Suprapubic skin (tissue), 4 donors: ENCODE data around the gene MTA1. TPM values are rescaled to one million over a fixed set of nuclear protein-coding genes. Genes with fewer than 3 reads are reported as not detected.

Source experiments
- DNase-seq, 2 donors: peaks; one replicate each; pipeline ENCODE4 v3.0.0-alpha.2; 2019; ENCODE audit warnings: low spot score in 2 of 2
- H3K27ac ChIP-seq: fragments of 200-600 bp; sonication (generic); one replicate; pipeline ENCODE4 v1.5.1; 2019
- H3K27me3 ChIP-seq: fragments of 200-600 bp; sonication (generic); one replicate; pipeline ENCODE4 v1.5.1; 2019
- H3K36me3 ChIP-seq: fragments of 200-600 bp; sonication (generic); one replicate; pipeline ENCODE4 v1.5.1; 2019
- H3K4me1 ChIP-seq: fragments of 200-600 bp; sonication (generic); one replicate; pipeline ENCODE4 v1.5.1; 2019
- H3K4me3 ChIP-seq: fragments of 200-600 bp; sonication (generic); one replicate; pipeline ENCODE4 v1.5.1; 2019; ENCODE audit warnings: mild to moderate bottlenecking
- H3K9me3 ChIP-seq: fragments of 200-600 bp; sonication (generic); one replicate; pipeline ENCODE4 v1.5.1; 2019
- EP300 ChIP-seq: sonication (generic); formaldehyde crosslinking; IDR thresholded peaks from one replicate; pipeline ENCODE4 v1.6.1; 2017; ENCODE audit warnings: antibody characterized with exemption
- POLR2A ChIP-seq, 2 donors: fragments of 450-650 bp; IDR thresholded peaks; one replicate each; pipeline ENCODE4 v1.6.1; 2017; ENCODE audit warnings: antibody characterized with exemption in 2 of 2, mild to moderate bottlenecking in 2 of 2, moderate library complexity in 2 of 2
- POLR2AphosphoS5 ChIP-seq, 3 donors: sonication (generic); formaldehyde crosslinking; IDR thresholded peaks; one replicate each; pipeline ENCODE4 v1.6.1; 2017; ENCODE audit warnings: antibody characterized with exemption in 3 of 3
- WGBS: methylation state at CpG from one replicate; pipeline ENCODE4 v1.1.5; 2018; 5-methylcytosine and 5-hydroxymethylcytosine counted together
- total RNA-seq, 4 donors: library from RNA; depleted of rRNA; stranded (reverse); fragments of >200 nt; gene quantifications; one replicate each; pipeline ENCODE4 v1.1.0, GENCODE V29; 2016
- TF ChIP-seq, protein P1 (sequence below), 2 donors: fragments of 200-600 bp in 1 of 2; fragments of 450-650 bp in 1 of 2; sonication (generic) in 1 of 2; IDR thresholded peaks; one replicate each; pipeline ENCODE4 v1.5.1; 2016 to 2019; ENCODE audit warnings: antibody characterized with exemption in 2 of 2, mild to moderate bottlenecking in 1 of 2, moderate library complexity in 1 of 2

MTA1 gene
- total RNA-seq, 4 donors from 2014 or later, result 38.1 to 107 (median 59.5) TPM

DNA sequence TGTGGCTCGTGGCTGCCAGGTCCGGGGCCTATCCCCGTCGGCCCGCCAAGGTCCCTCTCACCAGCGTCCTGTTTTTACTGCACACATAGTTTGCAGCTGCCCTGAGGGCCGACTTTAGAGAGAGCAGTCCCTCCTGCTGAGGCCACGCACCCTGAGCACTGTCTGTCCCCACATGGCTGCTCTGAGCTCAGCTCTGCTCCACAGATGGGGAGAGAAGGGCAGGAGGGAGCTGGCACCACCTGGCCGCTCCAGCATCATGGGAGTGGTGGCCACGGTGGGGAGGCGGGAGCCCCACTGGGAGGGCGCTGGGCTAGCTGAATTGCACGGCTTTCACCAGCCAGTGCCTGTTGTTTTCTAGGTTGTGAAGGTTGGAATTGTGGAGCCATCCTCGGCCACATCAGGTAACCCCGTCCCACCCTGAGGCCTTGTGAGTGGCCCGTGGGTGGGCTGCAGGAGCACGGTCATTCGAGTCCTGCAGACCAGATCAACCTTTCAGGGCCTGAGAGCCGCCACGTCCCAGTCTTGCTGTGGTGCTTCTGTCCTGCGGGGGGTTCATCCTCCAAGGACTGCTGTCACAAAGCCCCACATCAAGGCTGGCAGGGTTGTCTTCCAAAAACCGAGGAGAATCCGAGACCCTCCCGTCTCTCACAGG, 28.7 kb upstream of the MTA1 start:
- no peak overlapping the region for H3K4me3 ChIP-seq
- no peaks in the 10 kb centered on the region for H3K27me3 ChIP-seq
- H3K36me3 ChIP-seq, result peaks cover 41% of the 10 kb centered on the region
- 85% methylated on average over 11 of the region's 24 CpGs for WGBS
- H3K4me1 ChIP-seq, result peaks cover 26% of the 10 kb centered on the region
- no peak overlapping the region for H3K27ac ChIP-seq
- no peak for DNase-seq
- no peaks in the 10 kb centered on the region for H3K9me3 ChIP-seq
- TF ChIP-seq EP300, result no peak
- TF ChIP-seq POLR2A (IDR thresholded peaks at IDR 0.05), result no peak
- TF ChIP-seq, protein P1, sequence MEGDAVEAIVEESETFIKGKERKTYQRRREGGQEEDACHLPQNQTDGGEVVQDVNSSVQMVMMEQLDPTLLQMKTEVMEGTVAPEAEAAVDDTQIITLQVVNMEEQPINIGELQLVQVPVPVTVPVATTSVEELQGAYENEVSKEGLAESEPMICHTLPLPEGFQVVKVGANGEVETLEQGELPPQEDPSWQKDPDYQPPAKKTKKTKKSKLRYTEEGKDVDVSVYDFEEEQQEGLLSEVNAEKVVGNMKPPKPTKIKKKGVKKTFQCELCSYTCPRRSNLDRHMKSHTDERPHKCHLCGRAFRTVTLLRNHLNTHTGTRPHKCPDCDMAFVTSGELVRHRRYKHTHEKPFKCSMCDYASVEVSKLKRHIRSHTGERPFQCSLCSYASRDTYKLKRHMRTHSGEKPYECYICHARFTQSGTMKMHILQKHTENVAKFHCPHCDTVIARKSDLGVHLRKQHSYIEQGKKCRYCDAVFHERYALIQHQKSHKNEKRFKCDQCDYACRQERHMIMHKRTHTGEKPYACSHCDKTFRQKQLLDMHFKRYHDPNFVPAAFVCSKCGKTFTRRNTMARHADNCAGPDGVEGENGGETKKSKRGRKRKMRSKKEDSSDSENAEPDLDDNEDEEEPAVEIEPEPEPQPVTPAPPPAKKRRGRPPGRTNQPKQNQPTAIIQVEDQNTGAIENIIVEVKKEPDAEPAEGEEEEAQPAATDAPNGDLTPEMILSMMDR (IDR thresholded peaks at IDR 0.05), result no peak
- TF ChIP-seq POLR2AphosphoS5 (IDR thresholded peaks at IDR 0.05), result no peak

DNA sequence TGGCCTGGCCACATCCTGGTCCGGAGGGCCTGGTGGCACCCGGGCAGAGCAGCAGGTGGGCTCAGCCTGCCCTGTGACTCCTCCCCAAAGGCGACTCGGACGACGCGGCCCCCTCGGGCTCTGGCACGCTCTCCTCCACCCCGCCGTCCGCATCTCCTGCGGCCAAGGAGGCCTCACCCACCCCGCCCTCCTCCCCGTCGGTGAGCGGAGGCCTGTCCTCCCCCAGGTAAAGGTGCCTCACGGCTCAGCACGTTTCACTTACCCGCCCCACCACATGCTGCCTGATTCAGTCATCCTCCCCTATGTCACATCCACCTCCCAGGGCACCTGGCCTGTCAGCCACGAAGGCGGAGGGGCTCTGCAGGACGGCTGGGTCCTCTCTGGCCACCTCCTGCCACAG, 28.1 kb upstream of the MTA1 start:
- H3K36me3 ChIP-seq, result peaks cover 35% of the 10 kb centered on the region
- WGBS, result 89% methylated on average over 21 of the region's 23 CpGs

DNA sequence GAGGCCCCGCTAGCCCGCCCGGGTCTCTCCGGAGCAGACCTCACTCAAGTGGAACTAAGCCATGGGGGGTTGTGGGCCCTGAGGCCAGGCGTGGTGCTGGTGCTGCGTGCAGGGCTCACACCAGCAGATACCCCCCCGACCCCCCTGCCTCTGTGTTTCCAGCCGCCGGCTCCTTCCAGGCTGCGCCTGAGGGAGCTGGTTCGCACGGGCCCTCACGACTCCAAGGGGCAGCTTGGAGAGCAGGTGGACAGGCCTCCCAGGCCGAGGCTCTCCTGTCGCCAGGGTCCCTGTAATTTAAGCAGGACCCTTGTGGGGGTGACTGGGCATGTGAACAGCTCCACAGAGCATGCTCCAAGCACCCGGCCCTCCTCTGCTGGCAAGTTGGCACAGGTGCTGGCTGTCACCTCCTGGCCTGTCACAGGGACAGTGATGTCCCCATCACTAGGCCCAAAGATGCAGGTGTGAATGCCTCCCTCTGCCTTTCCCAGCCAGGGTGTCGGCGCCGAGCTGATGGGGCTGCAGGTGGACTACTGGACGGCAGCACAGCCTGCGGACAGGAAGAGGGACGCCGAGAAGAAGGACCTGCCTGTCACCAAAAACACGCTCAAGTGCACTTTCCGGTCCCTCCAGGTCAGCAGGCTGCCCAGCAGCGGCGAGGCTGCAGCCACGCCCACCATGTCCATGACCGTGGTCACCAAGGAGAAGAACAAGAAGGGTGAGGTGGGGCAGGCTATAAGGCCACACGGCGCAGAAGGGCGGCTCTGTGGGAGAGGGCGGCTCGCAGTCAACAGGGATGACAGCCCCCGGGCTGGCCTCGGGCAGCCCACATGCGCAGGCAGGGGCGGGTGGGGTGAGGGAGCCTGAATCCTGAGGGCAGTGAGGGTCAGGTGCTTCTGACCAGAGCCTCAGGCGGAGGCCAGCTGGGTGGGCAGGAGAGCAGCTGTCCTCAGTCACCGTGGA, 27.2 kb upstream of the MTA1 start:
- TF ChIP-seq POLR2A (IDR thresholded peaks at IDR 0.05), result no peak
- TF ChIP-seq, protein P1 (IDR thresholded peaks at IDR 0.05), result no peak
- no peak for TF ChIP-seq EP300
- TF ChIP-seq POLR2AphosphoS5 (IDR thresholded peaks at IDR 0.05), result no peak
- WGBS, result 95% methylated on average over 23 of the region's 40 CpGs
- DNase-seq, result peak in 1 of 2 donors; percentile 68
- H3K27ac ChIP-seq, result no peak overlapping the region
- H3K4me3 ChIP-seq, result no peak overlapping the region
- no peaks in the 10 kb centered on the region for H3K9me3 ChIP-seq
- peaks cover 17% of the 10 kb centered on the region for H3K4me1 ChIP-seq
- peaks cover 28% of the 10 kb centered on the region for H3K36me3 ChIP-seq
- no peaks in the 10 kb centered on the region for H3K27me3 ChIP-seq

More for the DNA sequence above, 28.1 kb upstream of the MTA1 start:
- H3K4me3 ChIP-seq, result no peak overlapping the region
- no peaks in the 10 kb centered on the region for H3K27me3 ChIP-seq
- H3K9me3 ChIP-seq, result no peaks in the 10 kb centered on the region
- peaks cover 22% of the 10 kb centered on the region for H3K4me1 ChIP-seq
- no peak overlapping the region for H3K27ac ChIP-seq
- TF ChIP-seq POLR2AphosphoS5 (IDR thresholded peaks at IDR 0.05), result no peak
- TF ChIP-seq EP300, result no peak
- TF ChIP-seq, protein P1 (IDR thresholded peaks at IDR 0.05), result no peak
- no peak for TF ChIP-seq POLR2A (IDR thresholded peaks at IDR 0.05)
- DNase-seq, result no peak

DNA sequence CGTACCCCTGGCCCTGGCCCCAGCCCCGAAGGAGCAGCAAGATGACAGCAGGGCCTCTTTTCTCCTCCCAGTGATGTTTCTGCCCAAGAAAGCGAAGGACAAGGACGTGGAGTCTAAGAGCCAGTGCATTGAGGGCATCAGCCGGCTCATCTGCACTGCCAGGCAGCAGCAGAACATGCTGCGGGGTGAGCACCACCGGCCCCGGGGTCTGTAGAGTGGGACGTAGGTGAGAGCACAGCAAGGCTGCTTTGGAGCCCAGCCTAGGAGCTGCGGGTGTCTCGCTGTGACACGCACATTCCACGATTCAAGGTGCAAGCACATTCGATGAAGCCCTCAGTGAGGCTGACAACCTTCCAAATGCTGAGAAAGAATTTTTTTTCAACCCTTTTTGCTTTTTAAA, 26.5 kb upstream of the MTA1 start:
- peaks cover 28% of the 10 kb centered on the region for H3K36me3 ChIP-seq
- peaks cover 23% of the 10 kb centered on the region for H3K4me1 ChIP-seq
- TF ChIP-seq POLR2AphosphoS5 (IDR thresholded peaks at IDR 0.05), result no peak
- TF ChIP-seq EP300, result no peak
- TF ChIP-seq, protein P1 (IDR thresholded peaks at IDR 0.05), result no peak
- no peak for TF ChIP-seq POLR2A (IDR thresholded peaks at IDR 0.05)
- H3K9me3 ChIP-seq, result no peaks in the 10 kb centered on the region
- H3K27me3 ChIP-seq, result no peaks in the 10 kb centered on the region
- 91% methylated on average over 10 of the region's 14 CpGs for WGBS
- DNase-seq, result no peak
- H3K27ac ChIP-seq, result no peak overlapping the region
- H3K4me3 ChIP-seq, result no peak overlapping the region
